Measurements from ENCODE around the gene UGT3A2.
"Not testable (repeated sequence)": the region's sequence is repeated elsewhere in the genome, so short reads cannot be mapped to it uniquely, and the experiment has no call there.

UGT3A2 gene

DNA sequence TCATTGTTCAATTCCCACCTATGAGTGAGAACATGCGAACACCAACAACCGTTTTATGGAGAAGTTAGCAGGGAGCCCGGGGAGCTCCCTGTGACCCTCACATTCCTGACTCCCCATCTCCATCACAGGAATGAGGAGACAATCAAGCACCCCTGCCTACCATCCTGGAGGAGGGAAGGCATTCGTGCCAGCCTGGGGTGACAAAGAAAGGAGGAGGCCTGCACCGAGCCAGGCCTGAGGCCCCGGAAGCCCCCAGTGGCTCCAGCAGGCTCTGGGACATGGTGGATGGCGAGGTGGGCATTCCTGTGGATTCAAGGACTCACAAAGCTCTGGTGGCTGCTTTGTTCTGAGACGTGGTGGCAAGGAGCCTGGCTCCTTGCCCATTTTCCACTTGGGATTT is 39.0 kb downstream of the UGT3A2 start:
- Histone ChIP-seq H3K9me3 (ENCODE audit: insufficient read depth, low read length, severe bottlenecking) (no peaks in the 10 kb centered on the region), H3K27me3 (ENCODE audit: insufficient read depth, low read length, poor library complexity) (no peaks in the 10 kb centered on the region), H3K27ac (ENCODE audit: low read length) (no peak overlapping the region), H2AFZ (ENCODE audit: low read depth, low read length) (no peak overlapping the region), H4K20me1 (ENCODE audit: insufficient read depth, low read length) (no peaks in the 10 kb centered on the region), H3K4me3 (ENCODE audit: low read depth in 1 of 2, low read length in 2 of 2) (no peak overlapping the region), H3K36me3 (ENCODE audit: insufficient read depth, low read length) (no peaks in the 10 kb centered on the region), H3K4me1 (ENCODE audit: insufficient read depth, low read length) (peaks cover 10% of the 10 kb centered on the region; the same call in 1 of the 2 replicates), H3K4me2 (ENCODE audit: insufficient read depth, low read length) (no peak overlapping the region), H3K9ac (ENCODE audit: low read depth, low read length) (no peak overlapping the region), H3K79me2 (ENCODE audit: insufficient read depth, low read length) (no peaks in the 10 kb centered on the region)
- no peak for ATAC-seq (ENCODE audit: insufficient read depth, low read depth)
- TF ChIP-seq, protein P1, sequence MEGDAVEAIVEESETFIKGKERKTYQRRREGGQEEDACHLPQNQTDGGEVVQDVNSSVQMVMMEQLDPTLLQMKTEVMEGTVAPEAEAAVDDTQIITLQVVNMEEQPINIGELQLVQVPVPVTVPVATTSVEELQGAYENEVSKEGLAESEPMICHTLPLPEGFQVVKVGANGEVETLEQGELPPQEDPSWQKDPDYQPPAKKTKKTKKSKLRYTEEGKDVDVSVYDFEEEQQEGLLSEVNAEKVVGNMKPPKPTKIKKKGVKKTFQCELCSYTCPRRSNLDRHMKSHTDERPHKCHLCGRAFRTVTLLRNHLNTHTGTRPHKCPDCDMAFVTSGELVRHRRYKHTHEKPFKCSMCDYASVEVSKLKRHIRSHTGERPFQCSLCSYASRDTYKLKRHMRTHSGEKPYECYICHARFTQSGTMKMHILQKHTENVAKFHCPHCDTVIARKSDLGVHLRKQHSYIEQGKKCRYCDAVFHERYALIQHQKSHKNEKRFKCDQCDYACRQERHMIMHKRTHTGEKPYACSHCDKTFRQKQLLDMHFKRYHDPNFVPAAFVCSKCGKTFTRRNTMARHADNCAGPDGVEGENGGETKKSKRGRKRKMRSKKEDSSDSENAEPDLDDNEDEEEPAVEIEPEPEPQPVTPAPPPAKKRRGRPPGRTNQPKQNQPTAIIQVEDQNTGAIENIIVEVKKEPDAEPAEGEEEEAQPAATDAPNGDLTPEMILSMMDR (IDR thresholded peaks at IDR 0.05; ENCODE audit: borderline replicate concordance, extremely low read depth, low read length, poor library complexity, severe bottlenecking) = no peak
- TF ChIP-seq EZH2 (IDR thresholded peaks at IDR 0.05; ENCODE audit: borderline replicate concordance, low read depth, low read length, severe bottlenecking) = no peak
- DNase-seq = no peak

DNA sequence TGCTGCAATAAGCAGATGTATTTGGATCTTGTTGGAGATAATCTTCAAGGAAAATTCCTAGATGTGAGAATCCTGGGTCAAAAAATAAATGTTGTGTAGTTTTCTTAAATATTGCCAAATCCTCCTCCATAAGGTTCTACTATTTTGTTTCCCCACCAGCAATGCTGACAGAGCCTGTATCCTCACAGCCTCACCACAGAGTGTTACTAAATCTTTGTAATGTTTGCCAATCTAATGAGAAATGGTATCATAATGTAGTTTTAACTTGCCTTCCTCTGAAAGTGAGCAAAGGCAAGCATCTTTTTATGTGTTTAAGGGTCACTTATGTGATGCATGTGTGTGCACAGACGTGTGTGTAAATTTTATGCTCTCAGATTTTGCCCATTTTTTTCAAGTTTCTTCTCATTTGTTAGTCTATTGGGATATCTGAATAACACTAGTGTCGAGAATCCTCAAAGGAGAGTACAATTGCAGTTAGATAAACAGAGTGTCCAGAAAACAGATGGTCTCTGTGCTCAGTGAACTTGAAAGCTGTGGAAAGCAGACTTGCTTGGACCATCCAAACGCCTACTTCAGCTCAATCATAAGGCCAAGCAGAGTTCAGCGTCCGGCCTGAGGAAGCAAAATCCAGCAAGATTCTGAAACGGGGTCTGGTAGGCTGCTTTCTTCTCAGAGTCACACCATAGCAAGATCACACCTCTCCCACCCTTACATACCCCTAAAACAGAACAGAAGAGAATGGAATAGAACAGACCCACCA is 39.8 kb downstream of the UGT3A2 start:
- Histone ChIP-seq H3K4me3 (ENCODE audit: low read depth in 1 of 2, low read length in 2 of 2) (no peak overlapping the region), H3K36me3 (ENCODE audit: insufficient read depth, low read length) (no peaks in the 10 kb centered on the region), H3K9me3 (ENCODE audit: insufficient read depth, low read length, severe bottlenecking) (no peaks in the 10 kb centered on the region), H4K20me1 (ENCODE audit: insufficient read depth, low read length) (no peaks in the 10 kb centered on the region), H2AFZ (ENCODE audit: low read depth, low read length) (no peak overlapping the region), H3K9ac (ENCODE audit: low read depth, low read length) (no peak overlapping the region), H3K4me2 (ENCODE audit: insufficient read depth, low read length) (no peak overlapping the region), H3K27me3 (ENCODE audit: insufficient read depth, low read length, poor library complexity) (no peaks in the 10 kb centered on the region), H3K4me1 (ENCODE audit: insufficient read depth, low read length) (peaks cover 10% of the 10 kb centered on the region; the same call in 1 of the 2 replicates), H3K79me2 (ENCODE audit: insufficient read depth, low read length) (no peaks in the 10 kb centered on the region), H3K27ac (ENCODE audit: low read length) (no peak overlapping the region)
- no peak for DNase-seq
- no peak for ATAC-seq (ENCODE audit: insufficient read depth, low read depth)
- TF ChIP-seq, protein P1 (IDR thresholded peaks at IDR 0.05; ENCODE audit: borderline replicate concordance, extremely low read depth, low read length, poor library complexity, severe bottlenecking) = no peak
- no peak for TF ChIP-seq EZH2 (IDR thresholded peaks at IDR 0.05; ENCODE audit: borderline replicate concordance, low read depth, low read length, severe bottlenecking)

DNA sequence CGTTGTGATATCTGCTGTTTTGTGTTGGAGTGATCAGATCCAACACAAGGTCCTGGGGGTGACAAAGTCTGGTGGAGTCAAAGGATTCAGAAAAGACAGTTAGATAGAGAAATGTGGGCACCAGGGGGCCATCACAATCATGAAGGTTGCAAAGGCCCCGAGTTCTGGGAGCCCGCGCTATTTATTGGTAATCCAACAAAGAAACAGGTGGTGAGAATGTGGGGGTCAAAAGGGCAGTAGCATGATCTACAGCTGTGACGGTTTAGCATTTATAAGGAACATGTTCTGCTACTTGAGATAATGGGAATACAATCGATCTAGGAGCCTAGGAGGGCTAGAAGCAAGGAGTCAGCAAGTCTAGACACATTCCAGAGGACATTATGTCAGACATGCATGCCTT is 44.4 kb downstream of the UGT3A2 start:
- not testable (repeated sequence) for H3K4me2 ChIP-seq (ENCODE audit: insufficient read depth, low read length); H3K9me3 ChIP-seq (ENCODE audit: insufficient read depth, low read length, severe bottlenecking); H3K4me3 ChIP-seq (ENCODE audit: low read depth in 1 of 2, low read length in 2 of 2); H3K27me3 ChIP-seq (ENCODE audit: insufficient read depth, low read length, poor library complexity); H3K9ac ChIP-seq (ENCODE audit: low read depth, low read length); H3K4me1 ChIP-seq (ENCODE audit: insufficient read depth, low read length); H2AFZ ChIP-seq (ENCODE audit: low read depth, low read length); H3K79me2 ChIP-seq (ENCODE audit: insufficient read depth, low read length); ATAC-seq (ENCODE audit: insufficient read depth, low read depth); H3K27ac ChIP-seq (ENCODE audit: low read length); DNase-seq; H3K36me3 ChIP-seq (ENCODE audit: insufficient read depth, low read length); H4K20me1 ChIP-seq (ENCODE audit: insufficient read depth, low read length)

- H2AFZ ChIP-seq (ENCODE audit: low read depth, low read length); H3K36me3 ChIP-seq (ENCODE audit: insufficient read depth, low read length); H4K20me1 ChIP-seq (ENCODE audit: insufficient read depth, low read length); H3K4me3 ChIP-seq (ENCODE audit: low read depth in 1 of 2, low read length in 2 of 2); H3K79me2 ChIP-seq (ENCODE audit: insufficient read depth, low read length); H3K4me1 ChIP-seq (ENCODE audit: insufficient read depth, low read length); H3K27ac ChIP-seq (ENCODE audit: low read length); DNase-seq; ATAC-seq (ENCODE audit: insufficient read depth, low read depth); H3K27me3 ChIP-seq (ENCODE audit: insufficient read depth, low read length, poor library complexity); H3K9ac ChIP-seq (ENCODE audit: low read depth, low read length); H3K4me2 ChIP-seq (ENCODE audit: insufficient read depth, low read length): not testable (repeated sequence)
- peaks cover 14% of the 10 kb centered on the region for H3K9me3 ChIP-seq (ENCODE audit: insufficient read depth, low read length, severe bottlenecking)
Observed at GRCh38 chr5:36019584-36019983, 47.1 kb downstream of the UGT3A2 start.
